Measurements from ENCODE around the gene PPP1R9A. TPM values are rescaled to one million over a fixed set of nuclear protein-coding genes. Genes with fewer than 3 reads are reported as not detected.

The PPP1R9A gene
- total RNA-seq, 1 experiment from 2014 or later: 5.9 TPM

DNA sequence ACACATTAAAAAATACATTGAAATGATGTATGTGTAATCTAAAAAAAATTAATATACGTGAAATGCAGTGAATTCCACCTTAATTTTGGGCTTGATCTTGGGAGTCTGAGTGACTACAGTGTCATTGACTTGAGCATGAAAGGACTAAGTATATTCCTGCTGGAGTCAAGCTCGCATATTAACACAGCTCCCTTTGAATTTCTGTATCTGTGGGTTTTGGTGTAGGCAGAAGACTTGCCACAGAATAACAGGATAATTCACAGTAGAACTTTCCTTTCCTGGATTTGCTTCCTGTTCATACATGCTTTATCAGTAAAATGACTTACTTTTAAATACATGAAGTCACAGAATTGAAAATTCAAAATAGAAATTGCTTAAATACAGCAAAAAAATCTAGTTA, 55.3 kb downstream of the PPP1R9A start:
- ATAC-seq (no peak), DNase-seq (no peak)
- no peaks in the 10 kb centered on the region for H3K36me3 ChIP-seq (ENCODE audit: low read depth, low read length)
- CTCF ChIA-PET: no interaction called here
- no peaks in the 10 kb centered on the region for H3K79me2 ChIP-seq (ENCODE audit: low read length)
- H4K20me1 ChIP-seq (ENCODE audit: low read length): no peaks in the 10 kb centered on the region
- BruUV-seq (replicated peaks): no TSS peak
- H3K4me2 ChIP-seq (ENCODE audit: low read length): no peak overlapping the region
- TF ChIP-seq EZH2phosphoT487 (IDR thresholded peaks at IDR 0.05; ENCODE audit: borderline replicate concordance, low read length) (no peak), EZH2 (IDR thresholded peaks at IDR 0.05; ENCODE audit: low read length, unreplicated experiment) (no peak)
- TF ChIP-seq, protein P1, sequence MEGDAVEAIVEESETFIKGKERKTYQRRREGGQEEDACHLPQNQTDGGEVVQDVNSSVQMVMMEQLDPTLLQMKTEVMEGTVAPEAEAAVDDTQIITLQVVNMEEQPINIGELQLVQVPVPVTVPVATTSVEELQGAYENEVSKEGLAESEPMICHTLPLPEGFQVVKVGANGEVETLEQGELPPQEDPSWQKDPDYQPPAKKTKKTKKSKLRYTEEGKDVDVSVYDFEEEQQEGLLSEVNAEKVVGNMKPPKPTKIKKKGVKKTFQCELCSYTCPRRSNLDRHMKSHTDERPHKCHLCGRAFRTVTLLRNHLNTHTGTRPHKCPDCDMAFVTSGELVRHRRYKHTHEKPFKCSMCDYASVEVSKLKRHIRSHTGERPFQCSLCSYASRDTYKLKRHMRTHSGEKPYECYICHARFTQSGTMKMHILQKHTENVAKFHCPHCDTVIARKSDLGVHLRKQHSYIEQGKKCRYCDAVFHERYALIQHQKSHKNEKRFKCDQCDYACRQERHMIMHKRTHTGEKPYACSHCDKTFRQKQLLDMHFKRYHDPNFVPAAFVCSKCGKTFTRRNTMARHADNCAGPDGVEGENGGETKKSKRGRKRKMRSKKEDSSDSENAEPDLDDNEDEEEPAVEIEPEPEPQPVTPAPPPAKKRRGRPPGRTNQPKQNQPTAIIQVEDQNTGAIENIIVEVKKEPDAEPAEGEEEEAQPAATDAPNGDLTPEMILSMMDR (conservative IDR thresholded peaks at IDR 0.05; ENCODE audit: low read depth, low read length): no peak
- POLR2A ChIA-PET (ENCODE audit: unreplicated experiment): no interaction called here
- H3K4me3 ChIP-seq (ENCODE audit: low read length): no peak overlapping the region
- H3K4me1 ChIP-seq (ENCODE audit: insufficient read depth, low read length): no peaks in the 10 kb centered on the region
- no peaks in the 10 kb centered on the region for H3K27me3 ChIP-seq (ENCODE audit: low read length)
- no peak overlapping the region for H3K9ac ChIP-seq (ENCODE audit: low read length)
- H2AFZ ChIP-seq (ENCODE audit: low read length): no peak overlapping the region
- H3K9me2 ChIP-seq (replicated peaks; ENCODE audit: low read length): no peaks in the 10 kb centered on the region
- no peaks in the 10 kb centered on the region for H3K9me3 ChIP-seq (ENCODE audit: low read length)
- H3K27ac ChIP-seq (ENCODE audit: low read length): no peak overlapping the region
- intact Hi-C loops (cut with micrococcal nuclease): no loop called here
- no peaks in the 10 kb centered on the region for H3F3A ChIP-seq (ENCODE audit: low read length, unreplicated experiment)

DNA sequence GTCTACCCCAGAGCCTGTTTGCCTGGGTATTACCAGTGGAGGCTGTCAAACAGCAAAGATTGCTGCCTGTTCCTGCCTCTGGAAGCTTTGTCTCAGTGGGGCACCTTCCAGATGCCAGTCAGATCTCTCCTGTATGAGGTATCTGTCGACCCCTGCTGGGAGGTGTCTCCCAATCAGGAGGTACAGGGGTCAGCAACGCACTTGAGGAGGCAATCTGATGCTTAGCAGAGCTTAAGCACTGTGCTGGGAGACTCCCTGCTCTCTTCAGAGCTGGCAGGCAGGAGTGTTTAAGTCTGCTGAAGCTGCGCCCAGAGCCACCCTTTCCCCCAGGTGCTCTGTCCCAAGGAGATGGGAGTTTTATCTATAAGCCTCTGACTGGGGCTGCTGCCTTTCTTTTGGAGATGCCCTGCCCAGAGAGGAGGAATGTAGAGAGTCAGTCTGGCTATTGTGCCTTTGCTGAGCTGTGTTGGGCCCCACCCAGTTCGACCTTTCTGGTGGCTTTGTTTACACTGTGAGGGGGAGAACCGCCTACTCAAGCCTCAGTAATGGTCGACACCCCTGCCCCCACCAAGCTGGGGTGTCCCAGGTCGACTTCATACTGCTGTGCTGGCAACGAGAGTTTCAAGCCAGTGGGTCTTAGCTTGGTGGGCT, 62.2 kb downstream of the PPP1R9A start:
- Histone ChIP-seq H2AFZ (ENCODE audit: low read length) (no peak overlapping the region), H3K27ac (ENCODE audit: low read length) (no peak overlapping the region), H3K9ac (ENCODE audit: low read length) (no peak overlapping the region), H3K9me2 (replicated peaks; ENCODE audit: low read length) (no peaks in the 10 kb centered on the region), H3K9me3 (ENCODE audit: low read length) (no peaks in the 10 kb centered on the region), H3K79me2 (ENCODE audit: low read length) (no peaks in the 10 kb centered on the region), H3K36me3 (ENCODE audit: low read depth, low read length) (no peaks in the 10 kb centered on the region), H3K27me3 (ENCODE audit: low read length) (no peaks in the 10 kb centered on the region), H3K4me1 (ENCODE audit: insufficient read depth, low read length) (peaks cover 48% of the 10 kb centered on the region), H3K4me2 (ENCODE audit: low read length) (no peak overlapping the region), H3K4me3 (ENCODE audit: low read length) (no peak overlapping the region), H3F3A (ENCODE audit: low read length, unreplicated experiment) (peaks cover 7% of the 10 kb centered on the region), H4K20me1 (ENCODE audit: low read length) (no peaks in the 10 kb centered on the region)
- no peak for ATAC-seq
- CTCF ChIA-PET: no interaction called here
- no peak for TF ChIP-seq EZH2phosphoT487 (IDR thresholded peaks at IDR 0.05; ENCODE audit: borderline replicate concordance, low read length)
- TF ChIP-seq, protein P1 (conservative IDR thresholded peaks at IDR 0.05; ENCODE audit: low read depth, low read length): no peak
- no peak for TF ChIP-seq EZH2 (IDR thresholded peaks at IDR 0.05; ENCODE audit: low read length, unreplicated experiment)
- intact Hi-C loops (cut with micrococcal nuclease): no loop called here
- POLR2A ChIA-PET (ENCODE audit: unreplicated experiment): no interaction called here
- BruUV-seq (replicated peaks): no TSS peak
- peak; percentile 19 for DNase-seq

DNA sequence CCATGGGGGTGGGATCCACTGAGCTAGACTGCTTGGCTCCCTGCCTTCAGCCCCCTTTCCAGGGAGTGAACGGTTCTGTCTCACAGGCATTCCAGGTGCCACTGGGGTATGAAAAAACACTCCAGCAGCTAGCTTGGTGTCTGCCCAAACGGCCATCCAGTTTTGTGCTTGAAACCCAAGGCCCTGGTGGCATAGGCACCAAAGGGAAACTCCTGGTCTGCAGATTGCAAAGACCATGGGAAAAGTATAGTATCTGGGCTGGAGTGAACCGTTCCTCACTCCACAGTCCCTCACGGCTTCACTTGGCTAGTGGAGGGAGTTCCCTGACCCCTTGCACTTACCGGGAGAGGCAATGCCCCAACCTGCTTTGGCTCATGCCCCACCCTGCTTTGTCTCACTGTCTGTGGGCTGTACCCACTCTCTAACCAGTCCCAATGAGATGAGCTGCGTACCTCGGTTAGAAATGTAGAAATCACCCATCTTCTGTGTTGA, 62.7 kb downstream of the PPP1R9A start:
- TF ChIP-seq, protein P1 (conservative IDR thresholded peaks at IDR 0.05; ENCODE audit: low read depth, low read length): no peak
- no peak for TF ChIP-seq EZH2 (IDR thresholded peaks at IDR 0.05; ENCODE audit: low read length, unreplicated experiment)
- no peak for TF ChIP-seq EZH2phosphoT487 (IDR thresholded peaks at IDR 0.05; ENCODE audit: borderline replicate concordance, low read length)
- Histone ChIP-seq H3K27me3 (ENCODE audit: low read length) (no peaks in the 10 kb centered on the region), H4K20me1 (ENCODE audit: low read length) (no peaks in the 10 kb centered on the region), H3K4me1 (ENCODE audit: insufficient read depth, low read length) (peaks cover 54% of the 10 kb centered on the region), H3K79me2 (ENCODE audit: low read length) (no peaks in the 10 kb centered on the region), H3K27ac (ENCODE audit: low read length) (no peak overlapping the region), H3K4me2 (ENCODE audit: low read length) (no peak overlapping the region), H3K9me3 (ENCODE audit: low read length) (no peaks in the 10 kb centered on the region), H3K36me3 (ENCODE audit: low read depth, low read length) (no peaks in the 10 kb centered on the region), H3K4me3 (ENCODE audit: low read length) (no peak overlapping the region), H3K9me2 (replicated peaks; ENCODE audit: low read length) (no peaks in the 10 kb centered on the region), H3F3A (ENCODE audit: low read length, unreplicated experiment) (peaks cover 7% of the 10 kb centered on the region), H3K9ac (ENCODE audit: low read length) (no peak overlapping the region), H2AFZ (ENCODE audit: low read length) (no peak overlapping the region)
- intact Hi-C loops (cut with micrococcal nuclease): no loop called here
- CTCF ChIA-PET: interaction anchor here (0.6 kb wide), 1 partner anchor 337 kb away, joined by 3 read pairs; no protein-coding TSS in a partner anchor
- ATAC-seq: no peak
- no peak for DNase-seq
- no TSS peak for BruUV-seq (replicated peaks)
- POLR2A ChIA-PET (ENCODE audit: unreplicated experiment): no interaction called here

All from PC-3 (cell line).